K562 (cell line): Measurements from ENCODE around the gene NEK2. TPM values are rescaled to one million over a fixed set of nuclear protein-coding genes. Genes with fewer than 3 reads are reported as not detected.

Source experiments
- BCOR ChIP-seq: fragments of 450-650 bp; IDR thresholded peaks from 2 replicates; pipeline ENCODE4 v1.6.1; 2016
- CBX1 ChIP-seq: sonication (generic); IDR thresholded peaks from 2 replicates; pipeline ENCODE4 v1.6.1; 2016; ENCODE audit warnings: antibody characterized with exemption, low read depth, mild to moderate bottlenecking
- ELF1 ChIP-seq: fragments of 200-800 bp; sonication (Bioruptor generic); IDR thresholded peaks from 2 replicates; pipeline ENCODE4 v1.6.1; 2016; ENCODE audit warnings: missing genetic modification characterization, missing compliant biosample characterization
- IRF2 ChIP-seq: sonication (generic); formaldehyde crosslinking; IDR thresholded peaks from 2 replicates; pipeline ENCODE4 v1.8.1; 2022; ENCODE audit warnings: mild to moderate bottlenecking, missing genetic modification reagents
- LEF1 ChIP-seq: fragments of 450-650 bp; IDR thresholded peaks from 2 replicates; pipeline ENCODE4 v1.6.1; 2016; ENCODE audit warnings: mild to moderate bottlenecking
- RBM39 ChIP-seq: fragments of 200-400 bp; formaldehyde crosslinking; optimal IDR thresholded peaks from 2 replicates; pipeline ENCODE3; 2018; ENCODE audit warnings: low read depth, low read length
- RFX7 ChIP-seq: fragments of 250-450 bp; sonication (Bioruptor Pico); IDR thresholded peaks from 2 replicates; pipeline ENCODE4 v1.5.1; 2021; ENCODE audit warnings: mild to moderate bottlenecking
- YY1 ChIP-seq, 3 experiments: IDR thresholded peaks; 2 replicates each; pipeline ENCODE4 v1.6.1; 2011; ENCODE audit warnings: low read length in 2 of 3, mild to moderate bottlenecking in 2 of 3, moderate library complexity in 2 of 3, borderline replicate concordance in 1 of 3, control low read depth in 1 of 3, low read depth in 1 of 3; ENCODE audit not compliant: insufficient read depth in 3 of 3, insufficient replicate concordance in 2 of 3, control insufficient read depth in 1 of 3, insufficient read length in 1 of 3; ENCODE audit errors: extremely low read depth in 1 of 3
- ZFP1 ChIP-seq: fragments of 450-650 bp; formaldehyde crosslinking; IDR thresholded peaks from 2 replicates; pipeline ENCODE4 v1.4.0; 2020; ENCODE audit warnings: mild to moderate bottlenecking, mixed read lengths
- ZNF785 ChIP-seq: fragments of 250-450 bp; sonication (Bioruptor Pico); IDR thresholded peaks from 2 replicates; pipeline ENCODE4 v1.4.0; 2020; ENCODE audit warnings: mild to moderate bottlenecking
- polyA plus RNA-seq, 8 experiments: library from polyadenylated mRNA; depleted of rRNA in 4 of 8; stranded (reverse) in 5 of 8; unstranded in 3 of 8; fragments of >200 nt; fragmentation: Nextera tagmentation in 2 of 8; fragmentation: Illumina TruSeq in 1 of 8; extraction: Ambion mirVana in 2 of 8; extraction: Trizol in 1 of 8; gene quantifications; 2 replicates each; pipeline versions ENCODE4 v1.2.1 to v1.2.3, GENCODE V29; 2011 to 2014; ENCODE audit warnings: inconsistent platforms in 1 of 8, missing spikeins in 1 of 8
- total RNA-seq, 7 experiments: library from RNA; depleted of rRNA in 6 of 7; stranded (reverse); fragments of >200 nt in 6 of 7; fragmentation: Illumina TruSeq in 2 of 7; extraction: Trizol in 2 of 7; gene quantifications; 2 replicates each; pipeline versions ENCODE4 v1.2.1 to v1.2.3, GENCODE V29; 2011 to 2021; ENCODE audit warnings: low replicate concordance in 1 of 7
- TF ChIP-seq, protein P1 (sequence below): fragments of 450-650 bp; IDR thresholded peaks from 2 replicates; pipeline ENCODE4 v1.6.1; 2014; ENCODE audit warnings: low read depth, mild to moderate bottlenecking, moderate library complexity, borderline replicate concordance
- TF ChIP-seq, protein P2 (sequence below): sonication (generic); formaldehyde crosslinking; IDR thresholded peaks from 2 replicates; pipeline ENCODE4 v1.8.1; 2023; ENCODE audit warnings: missing genetic modification reagents, mild to moderate bottlenecking, borderline replicate concordance
- TF ChIP-seq, protein P3 (sequence below): fragments of 250-450 bp; sonication (Bioruptor Pico); IDR thresholded peaks from 2 replicates; pipeline ENCODE4 v1.4.0; 2020; ENCODE audit warnings: mild to moderate bottlenecking, moderate library complexity

NEK2 gene
- total and polyA plus RNA-seq, 9 of the 15 experiments (the other 6 are each of a cell fraction or from before 2014, with no cell fraction given) = 30.0 to 74.7 (median 66.4) TPM

DNA sequence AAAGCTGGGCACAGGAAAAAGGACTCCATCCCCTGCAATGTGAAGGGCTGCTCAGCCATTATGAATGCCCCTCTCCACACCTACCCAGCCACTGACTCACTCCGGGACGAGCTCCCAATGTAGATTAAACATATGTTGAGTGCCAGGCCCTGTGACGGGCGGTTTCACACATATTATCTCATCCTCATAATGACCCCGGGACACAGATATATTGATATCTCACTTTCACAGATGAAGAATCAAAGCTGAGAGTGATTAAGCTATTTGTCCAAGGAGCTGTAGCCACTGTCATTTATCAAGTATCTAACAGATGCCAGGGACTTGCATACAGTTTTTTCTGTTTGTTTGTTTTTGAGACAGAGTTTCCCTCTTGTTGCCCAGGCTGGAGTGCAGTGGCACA is 61.5 kb downstream of the NEK2 start (continued):
- TF ChIP-seq, protein P1, sequence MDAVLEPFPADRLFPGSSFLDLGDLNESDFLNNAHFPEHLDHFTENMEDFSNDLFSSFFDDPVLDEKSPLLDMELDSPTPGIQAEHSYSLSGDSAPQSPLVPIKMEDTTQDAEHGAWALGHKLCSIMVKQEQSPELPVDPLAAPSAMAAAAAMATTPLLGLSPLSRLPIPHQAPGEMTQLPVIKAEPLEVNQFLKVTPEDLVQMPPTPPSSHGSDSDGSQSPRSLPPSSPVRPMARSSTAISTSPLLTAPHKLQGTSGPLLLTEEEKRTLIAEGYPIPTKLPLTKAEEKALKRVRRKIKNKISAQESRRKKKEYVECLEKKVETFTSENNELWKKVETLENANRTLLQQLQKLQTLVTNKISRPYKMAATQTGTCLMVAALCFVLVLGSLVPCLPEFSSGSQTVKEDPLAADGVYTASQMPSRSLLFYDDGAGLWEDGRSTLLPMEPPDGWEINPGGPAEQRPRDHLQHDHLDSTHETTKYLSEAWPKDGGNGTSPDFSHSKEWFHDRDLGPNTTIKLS = no peak
- TF ChIP-seq RBM39 (no peak), RFX7 (CRISPR knock-in tag) (no peak), IRF2 (CRISPR knock-in tag) (no peak), LEF1 (no peak), ZNF785 (CRISPR knock-in tag) (no peak), ZFP1 (CRISPR knock-in tag) (no peak), YY1 (IDR thresholded peaks at IDR 0.05; ENCODE audit: borderline replicate concordance in 1 of 3, control insufficient read depth in 1 of 3, extremely low read depth in 1 of 3, insufficient read depth in 3 of 3, insufficient read length in 1 of 3, insufficient replicate concordance in 2 of 3, low read depth in 1 of 3, low read length in 2 of 3) (no peak), ELF1 (no peak), CBX1 (no peak), BCOR (no peak; the same call in 1 of the 2 replicates)
- TF ChIP-seq, protein P2, sequence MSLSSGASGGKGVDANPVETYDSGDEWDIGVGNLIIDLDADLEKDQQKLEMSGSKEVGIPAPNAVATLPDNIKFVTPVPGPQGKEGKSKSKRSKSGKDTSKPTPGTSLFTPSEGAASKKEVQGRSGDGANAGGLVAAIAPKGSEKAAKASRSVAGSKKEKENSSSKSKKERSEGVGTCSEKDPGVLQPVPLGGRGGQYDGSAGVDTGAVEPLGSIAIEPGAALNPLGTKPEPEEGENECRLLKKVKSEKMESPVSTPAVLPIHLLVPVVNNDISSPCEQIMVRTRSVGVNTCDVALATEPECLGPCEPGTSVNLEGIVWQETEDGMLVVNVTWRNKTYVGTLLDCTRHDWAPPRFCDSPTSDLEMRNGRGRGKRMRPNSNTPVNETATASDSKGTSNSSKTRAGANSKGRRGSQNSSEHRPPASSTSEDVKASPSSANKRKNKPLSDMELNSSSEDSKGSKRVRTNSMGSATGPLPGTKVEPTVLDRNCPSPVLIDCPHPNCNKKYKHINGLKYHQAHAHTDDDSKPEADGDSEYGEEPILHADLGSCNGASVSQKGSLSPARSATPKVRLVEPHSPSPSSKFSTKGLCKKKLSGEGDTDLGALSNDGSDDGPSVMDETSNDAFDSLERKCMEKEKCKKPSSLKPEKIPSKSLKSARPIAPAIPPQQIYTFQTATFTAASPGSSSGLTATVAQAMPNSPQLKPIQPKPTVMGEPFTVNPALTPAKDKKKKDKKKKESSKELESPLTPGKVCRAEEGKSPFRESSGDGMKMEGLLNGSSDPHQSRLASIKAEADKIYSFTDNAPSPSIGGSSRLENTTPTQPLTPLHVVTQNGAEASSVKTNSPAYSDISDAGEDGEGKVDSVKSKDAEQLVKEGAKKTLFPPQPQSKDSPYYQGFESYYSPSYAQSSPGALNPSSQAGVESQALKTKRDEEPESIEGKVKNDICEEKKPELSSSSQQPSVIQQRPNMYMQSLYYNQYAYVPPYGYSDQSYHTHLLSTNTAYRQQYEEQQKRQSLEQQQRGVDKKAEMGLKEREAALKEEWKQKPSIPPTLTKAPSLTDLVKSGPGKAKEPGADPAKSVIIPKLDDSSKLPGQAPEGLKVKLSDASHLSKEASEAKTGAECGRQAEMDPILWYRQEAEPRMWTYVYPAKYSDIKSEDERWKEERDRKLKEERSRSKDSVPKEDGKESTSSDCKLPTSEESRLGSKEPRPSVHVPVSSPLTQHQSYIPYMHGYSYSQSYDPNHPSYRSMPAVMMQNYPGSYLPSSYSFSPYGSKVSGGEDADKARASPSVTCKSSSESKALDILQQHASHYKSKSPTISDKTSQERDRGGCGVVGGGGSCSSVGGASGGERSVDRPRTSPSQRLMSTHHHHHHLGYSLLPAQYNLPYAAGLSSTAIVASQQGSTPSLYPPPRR (CRISPR knock-in tag) = no peak
- TF ChIP-seq, protein P3, sequence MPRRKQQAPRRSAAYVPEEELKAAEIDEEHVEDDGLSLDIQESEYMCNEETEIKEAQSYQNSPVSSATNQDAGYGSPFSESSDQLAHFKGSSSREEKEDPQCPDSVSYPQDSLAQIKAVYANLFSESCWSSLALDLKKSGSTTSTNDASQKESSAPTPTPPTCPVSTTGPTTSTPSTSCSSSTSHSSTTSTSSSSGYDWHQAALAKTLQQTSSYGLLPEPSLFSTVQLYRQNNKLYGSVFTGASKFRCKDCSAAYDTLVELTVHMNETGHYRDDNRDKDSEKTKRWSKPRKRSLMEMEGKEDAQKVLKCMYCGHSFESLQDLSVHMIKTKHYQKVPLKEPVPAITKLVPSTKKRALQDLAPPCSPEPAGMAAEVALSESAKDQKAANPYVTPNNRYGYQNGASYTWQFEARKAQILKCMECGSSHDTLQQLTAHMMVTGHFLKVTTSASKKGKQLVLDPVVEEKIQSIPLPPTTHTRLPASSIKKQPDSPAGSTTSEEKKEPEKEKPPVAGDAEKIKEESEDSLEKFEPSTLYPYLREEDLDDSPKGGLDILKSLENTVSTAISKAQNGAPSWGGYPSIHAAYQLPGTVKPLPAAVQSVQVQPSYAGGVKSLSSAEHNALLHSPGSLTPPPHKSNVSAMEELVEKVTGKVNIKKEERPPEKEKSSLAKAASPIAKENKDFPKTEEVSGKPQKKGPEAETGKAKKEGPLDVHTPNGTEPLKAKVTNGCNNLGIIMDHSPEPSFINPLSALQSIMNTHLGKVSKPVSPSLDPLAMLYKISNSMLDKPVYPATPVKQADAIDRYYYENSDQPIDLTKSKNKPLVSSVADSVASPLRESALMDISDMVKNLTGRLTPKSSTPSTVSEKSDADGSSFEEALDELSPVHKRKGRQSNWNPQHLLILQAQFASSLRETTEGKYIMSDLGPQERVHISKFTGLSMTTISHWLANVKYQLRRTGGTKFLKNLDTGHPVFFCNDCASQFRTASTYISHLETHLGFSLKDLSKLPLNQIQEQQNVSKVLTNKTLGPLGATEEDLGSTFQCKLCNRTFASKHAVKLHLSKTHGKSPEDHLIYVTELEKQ (CRISPR knock-in tag) = no peak
